HG02840 (cell line): ENCODE measurements around the gene BSCL2.
"Not testable (repeated sequence)": the region's sequence is repeated elsewhere in the genome, so short reads cannot be mapped to it uniquely, and the experiment has no call there.

Source experiments
- ATAC-seq: cut with Tn5 transposase; IDR thresholded peaks from one replicate; pipeline ENCODE4 v1.9.1; 2021; ENCODE audit warnings: mild to moderate bottlenecking, moderate library complexity, moderate number of reproducible peaks; ENCODE audit not compliant: unreplicated experiment, low FRiP score

Gene BSCL2

DNA sequence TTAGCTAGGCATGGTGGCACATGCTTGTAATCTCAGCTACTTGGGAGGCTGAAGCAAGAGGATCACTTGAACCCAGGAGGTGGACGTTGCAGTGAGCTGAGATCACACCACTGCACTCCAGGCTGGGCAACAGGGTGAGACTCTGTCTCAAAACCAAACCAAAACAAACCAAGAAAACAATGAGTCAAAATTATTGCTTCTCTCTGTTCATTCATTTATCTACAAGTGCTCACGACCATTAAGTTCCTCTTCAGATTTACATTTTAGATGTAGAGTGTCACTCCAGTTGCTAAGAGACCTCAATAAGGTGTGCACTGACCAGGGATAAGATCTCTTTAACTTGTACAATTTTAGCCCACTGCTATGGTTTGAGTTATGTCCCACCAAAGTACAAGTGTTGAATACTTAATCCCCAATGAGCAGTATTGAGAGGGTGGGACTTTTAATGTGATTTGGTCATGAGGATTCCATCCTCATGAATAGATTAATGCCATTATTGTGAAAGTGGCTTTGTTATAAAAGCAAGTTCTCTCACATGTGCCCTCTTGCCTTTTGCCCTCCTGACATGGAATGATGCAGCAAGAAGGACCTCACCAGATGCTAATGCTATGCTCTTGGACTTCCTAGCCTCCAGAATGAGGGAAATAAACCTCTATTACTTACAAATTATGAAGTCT lies 12.2 kb upstream of the BSCL2 start:
- ATAC-seq = no peak

DNA sequence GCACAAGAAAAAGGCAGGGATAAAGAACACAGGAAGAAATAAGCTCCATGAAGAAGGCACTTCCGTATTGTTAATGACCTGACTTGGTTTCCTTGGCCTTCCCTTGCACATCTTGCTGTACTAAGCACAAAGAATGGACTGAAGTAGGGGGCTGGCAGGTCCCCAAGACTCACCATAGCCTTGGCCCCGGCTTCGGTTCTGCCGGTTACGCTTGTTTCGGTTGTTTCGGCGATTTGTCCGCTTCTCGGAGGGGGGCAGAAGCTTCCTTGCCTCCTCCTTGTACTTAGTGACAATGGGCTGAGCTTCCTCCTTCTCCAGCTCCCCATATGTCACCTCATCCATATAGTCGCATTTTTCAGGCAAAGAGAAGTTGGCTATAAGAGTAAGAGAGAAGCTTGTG lies 9.6 kb upstream of the BSCL2 start:
- ATAC-seq = no peak

DNA sequence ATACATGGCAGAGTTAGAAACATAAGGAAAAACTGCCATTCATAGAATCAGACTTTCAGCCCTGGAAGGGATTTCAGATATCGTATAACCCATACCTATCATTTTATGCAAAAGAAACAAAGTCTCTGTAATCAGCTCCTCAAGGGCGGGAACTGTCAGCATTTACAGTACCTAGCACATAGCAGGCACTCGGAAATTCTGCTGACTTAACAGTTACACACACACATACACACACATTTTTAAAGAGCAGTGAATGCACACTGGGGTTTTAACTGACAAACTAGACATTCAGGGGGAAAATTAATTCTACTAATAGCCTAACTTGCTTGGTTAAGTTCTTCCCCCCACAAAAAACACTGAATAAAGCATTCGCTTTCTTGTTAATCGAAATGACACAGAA lies 9.0 kb upstream of the BSCL2 start:
- no peak for ATAC-seq

DNA sequence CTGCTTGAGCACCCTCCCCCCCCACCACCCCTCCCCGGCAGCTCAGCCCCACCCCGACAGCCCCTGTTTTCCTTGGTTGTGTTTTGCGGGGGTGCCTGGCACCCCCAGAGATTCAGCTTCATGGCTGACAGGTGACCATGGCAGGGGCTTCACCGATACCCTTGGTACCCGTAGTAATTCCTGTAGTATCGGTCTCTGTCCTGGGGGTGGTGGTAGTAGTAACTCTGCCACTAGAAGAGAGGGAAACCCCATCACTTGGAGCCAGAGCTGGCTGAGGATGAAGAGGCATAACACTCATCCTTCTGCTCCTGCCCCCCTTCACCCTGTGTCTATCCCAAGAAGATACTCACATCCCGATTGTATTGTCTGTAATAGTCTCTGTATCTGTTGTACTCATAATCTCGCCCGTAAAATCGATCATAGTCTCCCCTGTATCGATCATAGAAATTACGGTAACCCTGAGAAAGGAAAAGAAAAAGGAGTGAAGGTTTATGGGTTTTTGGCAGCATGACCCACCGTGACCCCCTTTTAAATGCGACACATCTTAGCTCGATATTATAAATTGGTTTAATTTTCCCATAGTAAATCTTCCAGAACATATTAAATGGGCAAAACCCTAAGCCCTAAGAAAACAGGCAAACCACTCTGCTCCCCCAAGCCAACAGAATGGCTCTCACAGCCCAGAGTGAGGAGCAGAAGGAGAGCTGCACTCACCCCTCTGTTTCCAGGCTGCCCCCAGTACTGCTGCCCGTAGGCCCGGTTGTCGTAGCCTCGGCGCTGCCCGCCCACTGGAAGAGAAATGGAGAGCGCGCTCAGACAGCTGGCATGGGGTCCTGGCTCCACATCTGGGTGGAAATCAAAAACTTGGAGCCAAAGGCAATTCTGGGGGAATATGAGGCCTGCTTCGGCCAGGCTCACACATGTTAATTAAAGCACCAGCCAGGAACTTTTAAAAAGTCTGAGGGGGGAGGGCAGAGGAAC lies 8.2 kb upstream of the BSCL2 start:
- ATAC-seq = no peak

DNA sequence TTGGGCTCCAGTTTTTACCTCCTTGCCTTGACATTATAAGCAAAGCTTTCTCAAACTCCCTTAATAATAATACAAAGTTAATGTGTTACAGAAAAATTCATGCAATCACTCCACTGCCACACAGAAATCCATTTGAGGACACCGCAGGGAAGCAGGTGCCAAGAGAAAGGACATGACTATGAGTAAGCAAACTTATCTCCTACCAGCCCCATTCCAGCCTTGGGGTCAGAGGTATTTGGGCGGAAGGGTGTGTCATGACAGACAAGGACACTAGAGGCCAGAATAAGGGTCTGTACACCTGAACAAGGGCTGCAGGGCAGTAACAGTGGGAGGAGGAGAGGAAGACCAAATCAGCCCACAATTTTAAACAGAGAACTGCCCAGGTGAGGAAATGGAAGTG lies 6.1 kb upstream of the BSCL2 start:
- no peak for ATAC-seq

DNA sequence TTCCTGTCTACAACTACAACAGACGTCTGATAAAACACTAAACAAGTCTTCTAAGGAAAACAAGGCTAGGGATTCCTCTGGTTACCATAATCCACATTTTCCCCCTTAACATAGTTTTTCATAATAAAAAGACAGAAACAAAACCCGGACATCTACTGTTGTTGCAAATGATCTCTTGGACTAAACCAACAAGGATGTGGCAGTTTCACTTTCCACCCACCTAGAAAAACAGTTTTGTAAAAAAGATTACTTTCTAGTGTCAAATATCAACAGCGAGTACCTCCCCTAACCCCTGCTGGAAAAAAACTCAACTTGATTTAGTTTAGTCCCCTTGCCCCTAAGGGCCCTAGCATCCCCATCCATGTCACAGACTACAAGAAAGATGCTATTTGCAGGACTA lies 5.6 kb upstream of the BSCL2 start:
- ATAC-seq = no peak

DNA sequence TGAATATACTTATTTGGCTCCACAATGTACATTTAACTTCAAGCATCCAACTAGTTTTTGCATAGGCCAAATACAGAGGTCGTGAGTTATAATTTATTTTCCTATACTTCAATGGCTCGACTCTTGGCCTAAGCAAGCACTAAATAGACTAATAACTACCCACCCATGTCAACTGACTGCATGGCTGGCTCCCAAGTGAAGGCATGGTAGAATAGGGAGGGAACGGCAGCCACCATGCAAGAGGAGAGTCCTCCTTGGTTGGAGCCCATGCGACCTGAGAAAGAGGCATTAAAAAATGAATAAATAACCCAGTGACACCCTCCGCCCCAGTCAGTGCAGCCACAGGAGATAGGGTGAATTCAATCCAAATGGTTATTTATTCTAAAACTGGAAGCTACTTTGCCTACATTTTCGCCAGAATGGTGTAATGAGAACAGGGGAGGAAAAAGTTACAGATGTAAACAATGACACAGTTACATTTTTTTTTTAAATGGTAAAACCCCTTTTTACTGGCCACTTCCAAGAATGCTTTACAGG lies 5.1 kb upstream of the BSCL2 start:
- ATAC-seq = no peak

DNA sequence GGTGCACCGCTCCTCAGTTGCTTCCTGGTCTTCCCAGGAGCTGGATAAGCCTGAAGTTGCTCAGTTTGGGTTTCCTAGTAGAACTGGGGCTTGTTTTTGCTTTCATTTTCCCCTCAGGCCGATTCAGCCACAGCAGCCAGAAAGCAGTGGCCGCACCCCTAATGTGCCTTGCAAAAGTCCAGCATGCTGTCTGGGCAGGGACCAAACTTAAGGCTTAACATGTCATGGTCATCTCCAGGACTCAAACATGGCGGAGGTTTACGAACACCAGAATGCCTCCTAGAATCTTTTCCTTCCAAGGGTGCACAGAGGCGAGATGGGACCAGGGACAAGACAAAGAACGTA lies 2.7 kb upstream of the BSCL2 start:
- no peak for ATAC-seq

DNA sequence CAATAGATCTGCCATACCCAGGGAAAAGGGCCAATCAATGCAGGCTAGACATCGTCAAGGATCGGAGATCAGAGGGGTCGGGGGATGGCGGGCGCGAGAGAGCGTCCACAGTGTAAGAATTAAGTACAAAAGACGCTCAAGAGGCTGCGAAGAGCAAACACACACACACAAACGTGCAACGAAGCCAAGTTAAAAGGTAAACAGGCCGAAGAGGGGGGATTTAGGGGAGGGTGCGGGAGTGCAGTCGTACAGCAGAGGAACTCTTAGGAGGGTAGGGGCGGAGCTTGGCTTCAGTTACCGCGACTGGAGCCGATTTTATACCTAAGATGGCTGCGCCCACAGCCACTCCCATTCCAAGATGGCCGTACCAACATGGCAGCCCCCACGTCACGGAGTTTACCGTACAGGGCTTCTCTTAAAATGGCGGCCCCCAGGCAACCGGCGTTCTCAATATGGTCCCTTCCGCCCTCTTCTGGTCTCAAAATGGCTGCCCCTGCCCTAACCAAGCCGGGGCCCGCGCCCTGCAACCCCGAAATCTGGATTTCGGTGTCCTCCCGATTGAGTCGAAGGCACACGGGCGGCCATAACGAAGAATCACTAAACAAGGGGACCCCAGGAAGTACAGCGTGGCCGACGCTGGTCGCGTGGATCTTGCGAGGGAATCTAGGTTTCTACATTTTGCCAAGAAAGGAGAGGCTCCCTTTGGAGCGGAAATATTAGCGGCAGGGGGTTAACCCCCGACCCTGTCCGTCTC lies 2.2 kb upstream of the BSCL2 start:
- ATAC-seq = peak; percentile 56

DNA sequence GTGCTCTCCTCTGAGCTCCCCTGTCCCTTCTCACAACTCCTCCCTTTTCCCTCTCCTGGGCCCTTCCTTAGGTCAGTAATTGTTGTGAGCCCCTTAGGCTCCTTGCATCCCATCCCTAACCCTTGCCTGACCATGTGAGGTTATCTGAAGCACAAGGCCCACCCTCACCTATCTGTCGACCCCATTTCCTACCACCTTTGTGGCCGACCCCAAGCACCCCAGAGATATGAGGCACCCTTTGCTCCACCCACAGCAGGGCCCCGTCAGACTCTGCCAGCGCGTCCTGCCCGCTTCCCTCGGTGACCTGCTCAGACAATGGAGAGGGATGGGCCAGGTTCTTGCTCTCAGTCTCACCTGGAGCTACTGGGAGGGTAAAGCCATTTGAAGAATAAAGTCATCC lies 1.6 kb upstream of the BSCL2 start:
- ATAC-seq = no peak

DNA sequence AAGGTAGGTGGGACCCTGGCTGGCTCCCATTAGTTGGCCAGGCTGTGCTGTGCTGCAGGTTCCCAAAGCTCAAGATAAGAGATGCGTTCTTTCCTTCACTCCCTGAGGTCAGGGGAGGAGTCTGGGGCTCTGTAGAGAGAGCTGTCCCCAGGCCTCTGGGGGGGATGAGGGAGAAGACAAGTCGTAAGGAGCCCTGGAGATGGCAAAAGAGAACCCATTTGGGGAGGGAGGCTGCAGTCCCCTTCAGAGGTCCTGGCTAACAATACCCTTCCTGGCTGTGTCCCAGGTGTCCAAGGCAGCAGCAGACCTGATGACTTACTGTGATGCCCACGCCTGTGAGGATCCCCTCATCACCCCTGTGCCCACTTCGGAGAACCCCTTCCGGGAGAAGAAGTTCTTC lies 1.2 kb upstream of the BSCL2 start:
- no peak for ATAC-seq

DNA sequence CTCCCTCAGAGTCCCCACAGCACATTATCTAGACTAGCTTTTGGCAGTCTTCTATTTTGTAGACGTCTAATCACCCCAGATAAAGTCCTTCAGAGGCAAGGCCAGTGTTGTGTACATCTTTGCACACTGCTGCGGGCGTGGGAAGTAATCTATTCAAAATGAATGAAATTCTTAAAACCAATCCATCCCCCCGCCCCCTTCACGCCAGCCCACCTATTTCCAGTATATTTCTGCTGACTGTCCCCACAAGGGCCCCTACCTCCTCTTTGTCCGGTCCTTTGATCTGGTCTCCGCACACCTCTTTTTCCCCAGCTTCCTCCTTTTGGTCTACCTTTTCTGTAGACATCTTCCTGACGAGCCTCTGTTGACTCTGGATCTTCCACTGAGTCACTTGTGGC lies 375 bp downstream of the BSCL2 start:
- no peak for ATAC-seq

DNA sequence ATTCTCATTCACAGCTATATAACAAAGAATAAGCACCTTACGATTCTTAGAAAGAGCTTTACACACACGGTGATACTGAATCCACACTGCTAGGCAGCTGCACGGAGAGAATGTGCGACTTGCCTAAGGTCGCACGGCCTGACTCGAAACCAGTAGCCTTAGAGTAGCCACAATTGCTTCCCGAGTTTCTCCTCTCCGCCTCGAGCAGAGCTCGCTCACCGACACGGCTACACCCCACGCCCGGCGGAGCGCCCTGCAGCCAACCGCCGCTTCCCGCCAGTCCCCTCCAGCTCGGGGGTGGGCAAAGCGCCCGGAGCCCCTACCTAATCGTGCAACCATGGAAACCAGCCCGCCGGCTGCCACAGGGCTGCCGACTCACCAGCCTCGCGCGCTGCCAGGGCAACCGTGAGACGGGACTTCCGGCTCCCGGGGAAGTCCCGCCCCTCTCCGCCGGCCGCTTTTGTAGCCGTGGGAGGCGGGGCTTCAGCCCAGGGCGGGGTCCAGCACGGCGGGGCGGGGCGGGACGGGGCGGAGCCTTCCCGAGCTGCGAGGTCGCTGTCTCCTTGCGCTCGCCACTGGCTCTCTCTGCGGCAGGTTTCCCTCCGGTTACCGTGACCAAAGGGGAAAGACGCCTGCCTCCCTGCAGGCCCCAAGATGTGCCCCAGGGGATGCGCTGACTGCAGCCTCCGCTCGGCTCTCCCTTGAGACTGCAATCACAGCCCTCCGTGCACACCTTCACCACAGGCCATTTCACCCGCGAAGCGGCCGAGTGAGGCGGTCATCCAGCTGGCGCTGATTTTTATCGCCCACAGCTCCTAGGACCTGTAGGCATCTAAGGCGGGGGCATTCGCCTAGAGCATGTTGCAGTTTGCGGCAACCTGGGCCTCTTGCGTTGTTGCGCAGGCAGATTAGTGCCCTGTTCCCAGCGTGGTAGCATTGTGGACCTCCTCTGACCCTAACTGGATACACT lies 1.1 kb downstream of the BSCL2 start:
- no peak for ATAC-seq

DNA sequence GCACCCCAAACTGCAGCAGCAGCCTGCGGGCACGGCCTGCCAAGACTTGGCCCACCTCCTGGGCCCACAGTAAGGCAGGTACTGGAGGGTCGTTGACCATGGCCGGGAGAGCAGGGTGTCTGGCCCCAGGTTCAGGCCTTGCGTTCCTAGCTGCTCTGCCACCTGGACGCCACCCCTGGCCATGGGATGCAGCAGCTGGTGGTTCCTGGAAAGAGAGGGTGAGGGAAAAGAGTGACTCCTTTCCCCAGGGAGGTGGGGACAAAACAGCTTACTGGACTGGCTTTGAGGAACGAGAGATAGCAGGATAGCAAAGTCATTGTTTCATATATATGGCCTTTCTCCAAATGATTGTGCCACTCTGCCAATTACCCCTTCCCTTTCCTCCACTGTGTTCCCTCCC lies 1.8 kb downstream of the BSCL2 start:
- no peak for ATAC-seq

DNA sequence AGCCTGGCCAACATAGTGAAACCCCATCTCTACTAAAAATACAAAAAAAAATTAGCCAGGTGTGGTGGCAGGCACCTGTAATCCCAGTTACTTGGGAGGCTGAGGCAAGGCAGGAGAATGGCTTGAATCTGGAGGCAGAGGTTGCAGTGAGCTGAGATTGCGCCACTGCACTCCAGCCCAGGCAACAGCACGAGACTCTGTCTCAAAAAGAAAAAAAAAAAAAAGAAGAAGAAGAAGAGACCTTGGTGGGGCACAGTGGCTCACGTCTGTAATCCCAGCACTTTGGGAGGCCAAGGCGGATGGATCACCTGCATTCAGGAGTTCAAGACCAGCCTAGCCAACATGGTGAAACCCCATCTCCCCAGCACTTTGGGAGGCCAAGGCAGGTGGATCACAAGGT lies 3.3 kb downstream of the BSCL2 start:
- not testable (repeated sequence) for ATAC-seq

DNA sequence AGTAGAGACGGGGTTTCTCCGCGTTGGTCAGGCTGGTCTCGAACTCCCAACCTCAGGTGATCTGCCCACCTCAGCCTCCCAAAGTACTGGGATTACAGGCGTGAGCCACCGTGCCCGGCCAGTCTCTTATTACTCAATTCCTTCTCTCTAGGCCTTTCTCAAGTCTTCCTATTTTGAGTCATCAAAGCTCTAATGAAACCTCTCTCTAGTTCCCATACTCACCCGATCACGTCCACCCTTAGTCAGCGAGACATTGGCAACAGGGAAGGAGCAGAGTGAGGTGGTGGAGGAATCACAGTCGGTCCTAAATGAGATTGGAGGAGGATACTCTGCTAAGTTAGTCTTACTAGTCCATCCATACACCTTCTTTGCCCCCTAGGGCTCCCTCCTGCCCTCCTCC lies 5.0 kb downstream of the BSCL2 start:
- no peak for ATAC-seq

DNA sequence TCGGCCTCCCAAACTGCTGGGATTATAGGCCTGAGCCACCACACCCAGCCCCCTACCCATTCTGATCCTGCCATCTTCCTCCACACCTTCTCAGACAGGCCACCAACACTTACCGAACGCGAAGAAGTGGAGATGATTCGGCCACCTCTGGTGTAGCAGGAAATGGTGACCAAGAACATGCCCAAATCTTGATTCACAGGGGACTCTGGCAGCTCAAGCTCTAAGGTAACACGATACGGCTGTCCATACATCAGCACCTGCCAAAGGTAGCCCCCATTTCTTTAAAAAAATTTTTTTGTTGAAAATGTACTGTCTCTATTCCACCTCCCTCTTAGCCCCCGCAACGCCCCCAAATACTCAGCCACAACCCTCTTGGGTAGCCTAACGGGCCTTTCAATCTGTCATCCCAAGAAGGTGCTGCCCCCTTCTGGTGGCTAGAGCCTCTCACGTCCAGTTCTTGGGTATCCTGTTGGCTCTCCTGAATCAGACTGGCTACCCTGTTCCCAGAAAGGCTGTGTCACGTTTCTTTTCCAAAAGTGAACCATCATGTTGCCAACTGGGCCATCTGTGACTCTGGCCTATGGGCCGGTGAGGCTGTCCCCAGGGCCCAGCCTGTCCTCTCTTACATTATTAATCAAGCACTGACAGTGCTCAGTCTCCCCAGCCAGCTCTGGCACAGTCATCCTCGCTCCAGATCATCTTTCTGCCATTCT lies 12.6 kb downstream of the BSCL2 start:
- no peak for ATAC-seq

DNA sequence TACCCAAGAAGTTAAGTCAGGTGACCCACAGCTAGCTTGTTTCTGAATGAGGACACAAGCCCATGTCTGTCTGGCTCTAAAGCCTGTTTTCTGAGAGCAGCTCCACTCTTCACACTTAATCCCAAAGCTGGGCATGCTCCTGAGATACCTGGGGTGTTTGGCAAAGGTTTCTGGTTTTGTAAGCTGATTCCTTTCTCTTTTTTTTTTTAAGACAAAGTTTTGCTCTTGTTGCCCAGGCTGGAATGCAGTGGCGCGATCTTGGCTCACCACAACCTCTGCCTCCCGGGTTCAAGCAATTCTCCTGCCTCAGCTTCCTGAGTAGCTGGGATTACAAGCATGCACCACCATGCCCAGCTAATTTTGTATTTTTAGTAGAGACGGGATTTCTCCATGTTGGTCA lies 13.6 kb downstream of the BSCL2 start:
- not testable (repeated sequence) for ATAC-seq
